ENCODE measurements around the gene SOX8.

SOX8 gene

DNA sequence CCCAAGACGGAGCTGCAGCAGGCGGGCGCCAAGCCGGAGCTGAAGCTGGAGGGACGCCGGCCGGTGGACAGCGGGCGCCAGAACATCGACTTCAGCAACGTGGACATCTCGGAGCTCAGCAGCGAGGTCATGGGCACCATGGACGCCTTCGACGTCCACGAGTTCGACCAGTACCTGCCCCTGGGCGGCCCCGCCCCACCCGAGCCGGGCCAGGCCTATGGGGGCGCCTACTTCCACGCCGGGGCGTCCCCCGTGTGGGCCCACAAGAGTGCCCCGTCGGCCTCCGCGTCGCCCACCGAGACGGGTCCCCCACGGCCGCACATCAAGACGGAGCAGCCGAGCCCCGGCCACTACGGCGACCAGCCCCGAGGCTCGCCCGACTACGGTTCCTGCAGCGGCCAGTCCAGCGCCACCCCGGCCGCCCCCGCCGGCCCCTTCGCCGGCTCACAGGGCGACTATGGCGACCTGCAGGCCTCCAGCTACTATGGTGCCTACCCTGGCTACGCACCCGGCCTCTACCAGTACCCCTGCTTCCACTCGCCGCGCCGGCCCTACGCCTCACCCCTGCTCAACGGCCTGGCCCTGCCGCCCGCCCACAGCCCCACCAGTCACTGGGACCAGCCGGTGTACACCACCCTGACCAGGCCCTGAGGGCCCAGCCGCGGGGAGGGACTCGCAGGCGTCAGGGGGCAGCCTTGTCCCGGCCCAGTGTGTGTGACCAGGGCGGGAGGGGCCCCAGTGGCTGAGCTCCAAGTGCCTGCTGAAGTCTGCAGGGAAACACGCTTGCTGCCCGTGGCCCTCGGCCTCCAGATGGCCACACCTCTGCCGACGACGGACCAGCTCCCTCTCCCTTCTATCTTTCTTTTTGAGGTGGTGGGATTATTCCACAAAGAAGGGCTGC lies 3.4 kb downstream of the SOX8 start:
- no peak overlapping the region for H3K27ac Mint-ChIP-seq

GRCh38 chr16:985646-986400 lies 4.3 kb downstream of the SOX8 start:
- Mint-ChIP-seq H3K27ac (no peak overlapping the region), H3K4me1 (ENCODE audit: low read depth) (peaks cover 11% of the 10 kb centered on the region), H3K9me3 (no peaks in the 10 kb centered on the region), H3K27me3 (peaks cover 5% of the 10 kb centered on the region), H3K36me3 (ENCODE audit: low read depth) (no peaks in the 10 kb centered on the region), H3K4me3 (no peak overlapping the region)
- DNase-seq = no peak

More for the DNA sequence above, 3.4 kb downstream of the SOX8 start:
- DNase-seq = no peak
- H3K36me3 Mint-ChIP-seq (ENCODE audit: low read depth) = no peaks in the 10 kb centered on the region
- peaks cover 5% of the 10 kb centered on the region for H3K27me3 Mint-ChIP-seq
- no peaks in the 10 kb centered on the region for H3K9me3 Mint-ChIP-seq
- no peak overlapping the region for H3K4me3 Mint-ChIP-seq
- H3K4me1 Mint-ChIP-seq (ENCODE audit: low read depth) = peaks cover 11% of the 10 kb centered on the region

DNA sequence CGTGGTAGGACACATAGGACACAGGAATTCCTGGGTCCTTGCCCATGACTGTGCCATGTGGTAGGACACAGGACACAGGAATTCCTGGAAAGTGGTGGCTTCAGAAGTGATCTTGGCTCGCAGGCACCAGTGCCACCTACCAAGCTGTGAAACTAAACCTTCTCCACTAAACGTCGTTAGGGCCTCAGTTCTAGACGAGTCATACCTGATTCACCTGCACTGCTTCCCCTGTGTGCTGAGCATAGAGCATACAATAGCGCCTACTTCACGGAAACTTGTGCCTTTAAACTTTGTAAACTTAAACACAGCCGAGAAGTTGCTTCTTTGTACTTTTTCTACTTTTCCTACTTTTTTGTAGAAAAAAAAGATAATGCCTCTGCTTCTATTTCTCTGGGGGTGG lies 4.8 kb downstream of the SOX8 start:
- Mint-ChIP-seq H3K27ac (no peak overlapping the region), H3K27me3 (peaks cover 5% of the 10 kb centered on the region), H3K9me3 (no peaks in the 10 kb centered on the region), H3K36me3 (ENCODE audit: low read depth) (no peaks in the 10 kb centered on the region), H3K4me1 (ENCODE audit: low read depth) (peaks cover 11% of the 10 kb centered on the region), H3K4me3 (no peak overlapping the region)
- no peak for DNase-seq

DNA sequence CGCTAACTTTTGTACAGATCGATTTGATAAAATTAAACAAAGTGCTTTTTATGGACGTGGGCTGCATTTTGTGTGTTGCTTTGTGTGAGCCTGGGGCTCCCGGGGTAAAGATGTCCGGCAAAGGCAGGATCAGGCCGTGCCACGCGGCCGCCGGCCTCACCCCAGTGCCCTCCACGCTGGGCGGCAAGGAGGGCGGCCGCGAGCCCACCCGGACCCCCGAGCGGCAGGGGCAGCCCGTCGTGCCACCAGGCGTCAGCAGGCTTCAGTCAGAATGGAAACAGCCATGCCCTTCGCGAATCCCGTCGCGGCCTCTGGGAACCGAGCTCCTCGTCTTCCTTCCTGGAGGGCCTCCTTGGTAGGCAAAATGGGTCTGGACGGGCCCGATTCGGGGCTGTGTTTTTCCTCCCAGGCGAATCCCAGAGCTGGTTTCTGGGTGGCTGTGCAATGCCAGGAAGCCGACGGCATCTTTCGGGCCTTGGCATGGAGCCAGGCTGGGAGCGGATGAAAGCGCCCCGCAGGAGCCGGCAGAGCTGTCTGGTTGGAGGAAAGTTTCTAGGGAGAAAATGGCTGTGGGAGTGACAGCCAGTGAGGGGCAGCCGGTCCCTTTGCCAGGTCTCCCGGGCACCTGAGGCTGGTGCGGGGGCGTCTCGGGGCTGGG lies 5.5 kb downstream of the SOX8 start:
- no peaks in the 10 kb centered on the region for H3K36me3 Mint-ChIP-seq (ENCODE audit: low read depth)
- no peak overlapping the region for H3K4me3 Mint-ChIP-seq
- no peaks in the 10 kb centered on the region for H3K9me3 Mint-ChIP-seq
- H3K27me3 Mint-ChIP-seq = peaks cover 5% of the 10 kb centered on the region
- H3K27ac Mint-ChIP-seq = no peak overlapping the region
- peaks cover 11% of the 10 kb centered on the region for H3K4me1 Mint-ChIP-seq (ENCODE audit: low read depth)
- no peak for DNase-seq

DNA sequence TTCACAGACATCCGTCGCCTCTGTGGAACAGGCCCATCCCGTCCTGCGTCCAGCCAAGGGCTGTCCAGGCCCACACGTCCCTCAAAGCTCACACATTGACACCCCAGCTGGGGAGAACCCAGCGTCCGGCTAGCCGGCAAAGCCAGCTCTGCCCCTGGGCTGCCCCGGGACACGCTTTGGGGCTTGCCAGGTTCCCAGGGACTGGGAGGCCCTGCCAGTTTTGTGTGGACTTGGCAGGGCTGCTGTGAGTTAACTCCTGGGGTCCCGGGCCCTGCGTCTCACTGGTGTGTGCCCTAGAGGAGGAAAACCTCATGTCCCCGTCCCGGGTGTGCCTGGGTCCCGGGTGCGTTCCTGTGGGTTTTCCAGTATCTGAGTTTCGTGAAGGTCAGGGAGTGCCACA lies 6.3 kb downstream of the SOX8 start:
- no peak overlapping the region for H3K4me3 Mint-ChIP-seq
- DNase-seq = no peak
- H3K4me1 Mint-ChIP-seq (ENCODE audit: low read depth) = peaks cover 8% of the 10 kb centered on the region
- peaks cover 1% of the 10 kb centered on the region for H3K27me3 Mint-ChIP-seq
- H3K36me3 Mint-ChIP-seq (ENCODE audit: low read depth) = no peaks in the 10 kb centered on the region
- no peaks in the 10 kb centered on the region for H3K9me3 Mint-ChIP-seq
- H3K27ac Mint-ChIP-seq = no peak overlapping the region

- H3K4me1 Mint-ChIP-seq (ENCODE audit: low read depth) = peaks cover 7% of the 10 kb centered on the region
- no peak overlapping the region for H3K4me3 Mint-ChIP-seq
- H3K27ac Mint-ChIP-seq = no peak overlapping the region
- no peak for DNase-seq
- no peaks in the 10 kb centered on the region for H3K27me3 Mint-ChIP-seq
- no peaks in the 10 kb centered on the region for H3K36me3 Mint-ChIP-seq (ENCODE audit: low read depth)
- H3K9me3 Mint-ChIP-seq = no peaks in the 10 kb centered on the region
Observed at GRCh38 chr16:988471-989353, 7.1 kb downstream of the SOX8 start.

GRCh38 chr16:989354-989814 lies 7.8 kb downstream of the SOX8 start:
- Mint-ChIP-seq H3K27me3 (no peaks in the 10 kb centered on the region), H3K9me3 (no peaks in the 10 kb centered on the region), H3K36me3 (ENCODE audit: low read depth) (no peaks in the 10 kb centered on the region), H3K4me1 (ENCODE audit: low read depth) (peaks cover 7% of the 10 kb centered on the region), H3K4me3 (no peak overlapping the region), H3K27ac (no peak overlapping the region)
- DNase-seq = no peak

DNA sequence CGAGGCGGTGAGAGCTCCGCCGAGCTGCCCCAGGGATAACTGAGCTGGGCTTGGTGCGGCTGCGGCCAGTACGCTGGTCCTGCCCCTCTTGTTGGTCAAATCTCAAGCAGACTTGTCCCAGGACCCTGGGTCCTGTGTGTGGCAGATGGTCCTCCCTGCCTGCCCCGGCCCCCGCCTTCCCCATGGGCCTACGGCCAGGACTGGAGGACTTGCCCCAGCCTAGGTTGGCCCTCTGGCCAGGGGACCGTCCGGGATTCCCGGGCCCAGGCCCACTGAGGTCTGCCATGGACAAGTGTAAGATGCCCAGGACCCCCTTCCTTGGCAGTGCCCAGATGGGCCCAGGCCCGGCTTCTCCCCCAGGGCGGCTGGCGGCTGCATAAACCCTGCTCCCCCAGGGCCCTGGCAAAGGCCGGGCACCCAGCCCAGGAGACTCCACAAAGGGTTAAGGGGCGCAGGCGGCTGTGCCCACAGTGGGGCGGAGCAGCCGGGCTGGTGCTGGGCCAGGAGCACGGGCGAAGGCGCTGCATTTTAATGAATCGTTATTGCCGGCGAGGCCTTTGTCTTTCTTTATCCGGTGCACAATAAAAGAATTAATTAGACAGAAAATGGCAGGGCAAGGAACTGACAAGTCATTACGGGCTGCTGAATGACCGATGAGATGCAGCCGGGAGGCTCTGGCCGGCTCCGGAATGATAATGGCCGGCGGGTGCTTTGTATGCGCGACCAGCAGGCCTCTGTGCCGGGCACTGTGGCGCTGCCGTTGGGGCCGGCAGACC lies 9.1 kb downstream of the SOX8 start:
- no peak overlapping the region for H3K27ac Mint-ChIP-seq
- DNase-seq = no peak
- no peaks in the 10 kb centered on the region for H3K27me3 Mint-ChIP-seq
- no peaks in the 10 kb centered on the region for H3K36me3 Mint-ChIP-seq (ENCODE audit: low read depth)
- no peak overlapping the region for H3K4me3 Mint-ChIP-seq
- peaks cover 19% of the 10 kb centered on the region for H3K4me1 Mint-ChIP-seq (ENCODE audit: low read depth)
- H3K9me3 Mint-ChIP-seq = no peaks in the 10 kb centered on the region

DNA sequence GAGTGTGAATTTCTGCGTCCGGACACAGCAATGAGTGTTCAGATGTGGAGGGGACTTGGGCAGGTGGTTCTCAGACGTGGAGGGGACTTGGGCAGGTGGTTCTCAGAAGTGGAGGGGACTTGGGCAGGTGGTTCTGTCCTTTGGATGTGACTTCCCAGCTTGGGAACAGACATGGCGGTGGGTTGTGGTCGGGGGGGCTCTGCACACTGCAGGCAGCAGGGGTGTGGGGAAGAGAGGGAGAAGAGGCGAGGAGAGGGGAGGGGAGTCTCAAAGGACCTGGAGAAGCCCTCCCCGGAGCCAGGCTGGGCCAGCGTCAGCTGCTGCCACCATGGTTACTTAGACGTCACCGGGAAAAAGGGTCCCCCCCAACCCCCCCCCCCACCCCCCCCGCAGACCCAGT lies 9.8 kb downstream of the SOX8 start:
- Mint-ChIP-seq H3K36me3 (ENCODE audit: low read depth) (no peaks in the 10 kb centered on the region), H3K4me1 (ENCODE audit: low read depth) (peaks cover 20% of the 10 kb centered on the region), H3K9me3 (no peaks in the 10 kb centered on the region), H3K27ac (no peak overlapping the region), H3K27me3 (no peaks in the 10 kb centered on the region), H3K4me3 (no peak overlapping the region)
- no peak for DNase-seq

DNA sequence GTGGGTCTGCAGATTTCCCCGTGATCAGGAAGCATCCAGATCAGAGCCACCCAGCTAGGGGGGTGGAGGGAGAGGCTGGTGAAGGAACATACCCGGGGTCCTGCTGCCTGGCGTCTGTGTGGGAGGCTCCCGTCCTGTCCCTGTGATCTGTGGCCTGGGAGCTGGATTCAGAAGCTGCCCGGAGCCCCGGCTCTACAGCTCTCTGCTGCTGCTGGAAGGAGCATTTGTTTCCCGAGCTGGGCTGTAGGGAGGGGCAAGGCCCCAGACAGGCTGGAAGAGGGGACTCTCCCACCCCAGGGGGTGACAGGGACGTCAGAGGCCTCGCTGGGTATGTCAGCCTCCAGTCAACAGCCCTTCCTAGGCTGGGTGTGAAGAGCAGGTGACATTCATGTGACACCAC lies 10.2 kb downstream of the SOX8 start:
- H3K36me3 Mint-ChIP-seq (ENCODE audit: low read depth) = no peaks in the 10 kb centered on the region
- H3K27me3 Mint-ChIP-seq = no peaks in the 10 kb centered on the region
- no peak overlapping the region for H3K4me3 Mint-ChIP-seq
- DNase-seq = no peak
- no peak overlapping the region for H3K27ac Mint-ChIP-seq
- peaks cover 23% of the 10 kb centered on the region for H3K4me1 Mint-ChIP-seq (ENCODE audit: low read depth)
- no peaks in the 10 kb centered on the region for H3K9me3 Mint-ChIP-seq

- Mint-ChIP-seq H3K4me1 (ENCODE audit: low read depth) (peaks cover 40% of the 10 kb centered on the region), H3K27ac (no peak overlapping the region), H3K4me3 (no peak overlapping the region), H3K9me3 (no peaks in the 10 kb centered on the region), H3K27me3 (no peaks in the 10 kb centered on the region), H3K36me3 (ENCODE audit: low read depth) (no peaks in the 10 kb centered on the region)
- no peak for DNase-seq
Observed at GRCh38 chr16:993731-994130, 12.2 kb downstream of the SOX8 start.

DNA sequence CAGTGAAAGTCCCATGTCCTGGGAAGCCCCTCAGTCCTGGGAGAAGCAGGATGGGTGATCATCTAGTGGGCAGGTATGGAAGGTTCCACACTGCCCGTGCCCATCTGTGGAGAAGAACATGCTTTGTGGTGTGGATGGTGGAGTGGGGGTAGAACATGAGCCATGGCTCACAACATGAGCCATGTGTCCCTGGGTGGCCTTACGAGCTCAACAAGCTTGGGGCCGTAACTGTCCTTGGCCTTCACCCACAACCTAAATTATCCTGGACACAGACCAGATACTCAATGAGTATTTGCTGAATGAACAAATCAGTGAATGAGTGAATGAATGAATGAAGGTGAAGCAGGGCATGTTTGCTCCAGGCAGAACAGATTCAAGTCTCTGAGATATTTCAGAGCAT lies 13.5 kb downstream of the SOX8 start:
- Mint-ChIP-seq H3K36me3 (ENCODE audit: low read depth) (no peaks in the 10 kb centered on the region), H3K4me1 (ENCODE audit: low read depth) (peaks cover 46% of the 10 kb centered on the region), H3K27ac (no peak overlapping the region), H3K9me3 (no peaks in the 10 kb centered on the region), H3K27me3 (no peaks in the 10 kb centered on the region), H3K4me3 (no peak overlapping the region)
- no peak for DNase-seq

DNA sequence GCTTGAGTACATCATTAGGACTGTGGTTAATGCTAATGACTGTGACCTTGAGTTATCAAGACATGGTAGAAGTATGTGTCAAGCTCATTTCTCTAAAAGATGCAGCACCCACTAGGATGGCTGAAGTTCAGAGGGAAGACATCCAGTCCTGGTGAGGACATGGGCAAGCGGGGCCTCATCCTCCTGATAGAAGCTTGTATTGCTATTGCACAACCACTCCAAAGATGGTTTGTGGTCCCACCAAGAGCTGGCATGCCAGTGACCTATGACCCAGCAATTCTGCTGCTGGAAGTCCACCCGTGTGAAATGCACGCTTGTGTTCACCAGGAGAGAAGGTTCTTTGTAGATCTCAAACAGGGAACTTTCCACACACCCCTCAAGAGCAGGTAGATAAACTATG lies 14.2 kb downstream of the SOX8 start:
- H3K36me3 Mint-ChIP-seq (ENCODE audit: low read depth) = no peaks in the 10 kb centered on the region
- DNase-seq = no peak
- H3K4me3 Mint-ChIP-seq = no peak overlapping the region
- no peaks in the 10 kb centered on the region for H3K9me3 Mint-ChIP-seq
- no peaks in the 10 kb centered on the region for H3K27me3 Mint-ChIP-seq
- no peak overlapping the region for H3K27ac Mint-ChIP-seq
- H3K4me1 Mint-ChIP-seq (ENCODE audit: low read depth) = peaks cover 48% of the 10 kb centered on the region
